Measurements from ENCODE around the gene LITAF.

DNA sequence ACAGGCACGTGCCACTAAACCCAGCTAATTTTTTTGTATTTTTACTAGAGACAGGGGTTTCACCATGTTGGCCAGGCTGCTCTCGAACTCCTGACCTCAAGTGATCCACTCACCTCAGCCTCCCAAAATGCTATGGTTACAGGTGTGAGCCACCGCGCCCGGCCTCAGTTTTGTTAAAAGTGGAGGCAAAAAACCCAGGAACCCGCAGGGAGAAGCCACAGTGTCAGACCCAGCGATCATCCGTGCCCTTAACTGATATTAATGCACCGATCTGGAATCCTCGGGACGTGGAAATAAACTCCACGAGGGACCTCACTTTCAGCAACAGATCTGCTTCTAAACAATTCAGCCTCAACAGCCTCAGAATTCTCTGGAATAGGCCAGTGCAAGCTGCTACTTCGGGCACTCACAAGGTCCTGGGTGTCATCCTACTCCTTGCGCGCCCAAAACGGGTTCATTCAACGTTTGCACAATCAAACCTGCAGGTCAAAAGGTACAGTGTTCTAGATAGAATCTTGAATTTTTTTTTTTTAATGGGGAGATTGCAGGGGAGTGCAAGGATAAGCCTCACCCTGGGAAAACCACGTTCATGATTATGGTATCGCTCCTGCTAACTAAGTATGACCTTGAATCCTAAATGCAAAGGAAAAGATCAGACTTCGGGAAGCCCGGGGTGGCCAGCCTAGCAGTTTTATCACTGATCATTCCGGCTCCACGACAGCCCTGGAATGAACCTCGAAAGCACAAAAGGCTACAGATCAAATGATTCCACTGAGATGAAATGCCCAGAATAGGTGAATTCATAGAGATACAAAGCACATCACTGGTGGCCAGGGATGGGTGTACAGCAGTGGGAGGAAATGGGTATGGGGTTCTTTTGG lies 22.4 kb downstream of the LITAF start:
- TF ChIP-seq POLR2A (IDR thresholded peaks at IDR 0.05) (no peak), EP300 (IDR thresholded peaks at IDR 0.05) (no peak)
